HFFc6 (cell line): Measurements from ENCODE around the gene LEFTY2. TPM values are rescaled to one million over a fixed set of nuclear protein-coding genes. Genes with fewer than 3 reads are reported as not detected.

Source experiments
- DNase-seq: peaks from one replicate; pipeline ENCODE4 v3.0.0-alpha.2; 2018
- H3K27ac Mint-ChIP-seq: 2 replicates; pipeline ENCODE4 v1.8.0; 2020; ENCODE audit warnings: mild to moderate bottlenecking, mixed read lengths
- H3K27me3 Mint-ChIP-seq: 2 replicates; pipeline ENCODE4 v1.8.0; 2021; ENCODE audit warnings: mild to moderate bottlenecking, moderate library complexity, mixed read lengths; ENCODE audit not compliant: insufficient read depth
- H3K36me3 Mint-ChIP-seq: 2 replicates; pipeline ENCODE4 v1.8.0; 2021; ENCODE audit warnings: low read depth, mixed read lengths
- H3K4me1 Mint-ChIP-seq: 2 replicates; pipeline ENCODE4 v1.8.0; 2020; ENCODE audit warnings: low read depth, mixed read lengths
- H3K4me3 Mint-ChIP-seq: 2 replicates; pipeline ENCODE4 v1.8.0; 2020; ENCODE audit warnings: mild to moderate bottlenecking, moderate library complexity, mixed read lengths
- H3K9me3 Mint-ChIP-seq: 2 replicates; pipeline ENCODE4 v1.8.0; 2020; ENCODE audit warnings: mild to moderate bottlenecking, mixed read lengths
- long read RNA-seq: library from polyadenylated mRNA; unstranded; transcript quantifications from one replicate; pipeline ENCODE4 v2.0.0, GENCODE V29; 2019
- total RNA-seq, 6 experiments: library from RNA; stranded (reverse); fragmentation: NEBNext Ultra II Directional; extraction: Animal tissue kit (Norgen Biotek cat#: 25700); gene quantifications; 2 replicates in 1 of 6; 3 replicates in 5 of 6; pipeline ENCODE4 v1.2.3, GENCODE V29; 2021
- TF ChIP-seq, protein P1 (sequence below): fragments of 200-600 bp; sonication (generic); IDR thresholded peaks from 2 replicates; pipeline ENCODE4 v1.5.0; 2021; ENCODE audit warnings: antibody characterized with exemption, mild to moderate bottlenecking

The LEFTY2 gene, protein sequence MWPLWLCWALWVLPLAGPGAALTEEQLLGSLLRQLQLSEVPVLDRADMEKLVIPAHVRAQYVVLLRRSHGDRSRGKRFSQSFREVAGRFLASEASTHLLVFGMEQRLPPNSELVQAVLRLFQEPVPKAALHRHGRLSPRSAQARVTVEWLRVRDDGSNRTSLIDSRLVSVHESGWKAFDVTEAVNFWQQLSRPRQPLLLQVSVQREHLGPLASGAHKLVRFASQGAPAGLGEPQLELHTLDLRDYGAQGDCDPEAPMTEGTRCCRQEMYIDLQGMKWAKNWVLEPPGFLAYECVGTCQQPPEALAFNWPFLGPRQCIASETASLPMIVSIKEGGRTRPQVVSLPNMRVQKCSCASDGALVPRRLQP
- not detected for total RNA-seq
- long read RNA-seq = 0 reads

DNA sequence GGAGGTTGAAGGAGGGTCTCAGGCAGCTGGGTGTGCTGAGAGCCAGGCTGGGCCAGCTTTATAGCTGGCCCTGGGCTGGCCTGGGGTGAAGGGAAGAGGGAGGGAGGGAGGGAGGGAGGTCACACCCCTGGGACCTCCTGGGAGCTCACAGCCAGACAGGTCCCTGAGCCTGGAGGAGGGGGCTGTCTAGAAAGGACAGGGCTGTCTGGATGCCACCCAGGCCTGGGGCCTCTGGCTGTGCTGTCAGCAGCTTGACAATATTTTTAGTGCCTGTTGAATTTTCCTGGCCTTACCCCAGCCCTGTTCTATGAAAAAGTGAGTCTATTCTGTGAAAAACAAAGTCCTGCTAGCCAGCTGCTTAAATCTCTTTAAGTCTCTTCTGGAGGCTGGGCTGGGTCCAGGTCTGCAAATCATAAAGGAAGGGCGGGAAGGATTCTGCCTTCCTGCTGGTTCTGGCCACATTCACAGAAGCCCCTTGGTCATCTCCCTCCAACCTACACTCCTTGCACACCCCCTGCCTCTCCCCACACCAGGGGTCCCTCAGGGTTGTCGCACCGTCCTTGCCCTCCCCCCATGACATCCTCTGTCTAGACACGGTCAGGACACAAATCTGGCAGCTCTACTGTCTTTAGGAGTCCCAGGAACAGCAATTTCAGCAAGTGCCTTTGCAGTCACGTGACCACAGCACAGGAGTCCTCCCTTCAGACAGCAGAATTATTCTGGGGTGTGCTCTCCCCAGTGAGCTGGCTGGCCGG, at the start of gene LEFTY2:
LEFTY2 (minus strand) TSS at position 34 of the 755 bp plus-strand sequence. CDS start 80 bp downstream, outside the sequence.
- Mint-ChIP-seq H3K27ac (no peak within 1 kb of the TSS), H3K9me3 (no peaks in the 10 kb centered on the region), H3K36me3 (no peaks in the 10 kb centered on the region), H3K4me1 (no peaks in the 10 kb centered on the region; the same call in 1 of the 2 replicates), H3K27me3 (peaks cover 16% of the 10 kb centered on the region), H3K4me3 (no peak within 1 kb of the TSS)
- TF ChIP-seq, protein P1, sequence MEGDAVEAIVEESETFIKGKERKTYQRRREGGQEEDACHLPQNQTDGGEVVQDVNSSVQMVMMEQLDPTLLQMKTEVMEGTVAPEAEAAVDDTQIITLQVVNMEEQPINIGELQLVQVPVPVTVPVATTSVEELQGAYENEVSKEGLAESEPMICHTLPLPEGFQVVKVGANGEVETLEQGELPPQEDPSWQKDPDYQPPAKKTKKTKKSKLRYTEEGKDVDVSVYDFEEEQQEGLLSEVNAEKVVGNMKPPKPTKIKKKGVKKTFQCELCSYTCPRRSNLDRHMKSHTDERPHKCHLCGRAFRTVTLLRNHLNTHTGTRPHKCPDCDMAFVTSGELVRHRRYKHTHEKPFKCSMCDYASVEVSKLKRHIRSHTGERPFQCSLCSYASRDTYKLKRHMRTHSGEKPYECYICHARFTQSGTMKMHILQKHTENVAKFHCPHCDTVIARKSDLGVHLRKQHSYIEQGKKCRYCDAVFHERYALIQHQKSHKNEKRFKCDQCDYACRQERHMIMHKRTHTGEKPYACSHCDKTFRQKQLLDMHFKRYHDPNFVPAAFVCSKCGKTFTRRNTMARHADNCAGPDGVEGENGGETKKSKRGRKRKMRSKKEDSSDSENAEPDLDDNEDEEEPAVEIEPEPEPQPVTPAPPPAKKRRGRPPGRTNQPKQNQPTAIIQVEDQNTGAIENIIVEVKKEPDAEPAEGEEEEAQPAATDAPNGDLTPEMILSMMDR = no peak
- DNase-seq = no peak

DNA sequence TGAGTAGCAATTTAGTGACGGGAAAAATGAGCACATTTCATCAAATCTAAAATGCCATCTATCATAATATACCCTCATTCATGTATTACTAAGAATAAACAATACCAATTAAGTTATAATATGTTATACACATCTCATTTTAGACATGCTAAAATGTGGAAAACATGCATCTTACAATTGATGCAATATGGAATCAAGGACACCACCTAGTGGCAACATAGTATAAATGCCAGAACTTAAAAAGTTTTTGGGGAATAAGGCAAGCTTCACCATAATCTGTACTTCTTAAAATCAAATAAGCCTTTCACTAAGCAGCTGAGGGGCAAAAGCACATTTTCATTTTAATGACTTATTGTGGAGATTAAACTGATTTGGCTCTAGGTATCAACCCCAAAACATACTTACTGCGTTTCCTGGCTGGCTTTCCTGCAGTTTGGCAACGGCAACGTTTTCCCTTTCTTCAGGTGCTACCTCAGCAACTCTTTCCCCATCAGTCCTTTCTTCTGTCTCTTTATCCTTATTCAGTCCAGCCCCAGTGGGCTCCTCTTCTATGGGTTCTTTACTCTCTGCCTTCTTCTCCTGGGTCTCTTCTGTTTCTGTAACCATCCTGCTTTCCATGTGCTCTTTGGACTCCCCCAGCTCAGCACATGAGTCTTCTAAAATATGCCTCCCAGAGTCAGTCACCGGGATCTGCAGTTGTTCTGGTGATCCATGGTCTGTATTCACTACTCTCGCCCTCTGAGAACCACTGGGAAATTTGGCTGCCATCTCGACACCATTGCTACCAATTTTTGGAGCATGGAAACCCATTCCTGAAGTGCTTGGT, 46.7 kb upstream of the LEFTY2 start:
- no peak overlapping the region for H3K27ac Mint-ChIP-seq
- TF ChIP-seq, protein P1 = peak; percentile 90
- DNase-seq = peak; percentile 45
- H3K4me3 Mint-ChIP-seq = no peak overlapping the region
- H3K4me1 Mint-ChIP-seq = no peaks in the 10 kb centered on the region
- no peaks in the 10 kb centered on the region for H3K9me3 Mint-ChIP-seq
- no peaks in the 10 kb centered on the region for H3K27me3 Mint-ChIP-seq
- H3K36me3 Mint-ChIP-seq = peaks cover 30% of the 10 kb centered on the region

DNA sequence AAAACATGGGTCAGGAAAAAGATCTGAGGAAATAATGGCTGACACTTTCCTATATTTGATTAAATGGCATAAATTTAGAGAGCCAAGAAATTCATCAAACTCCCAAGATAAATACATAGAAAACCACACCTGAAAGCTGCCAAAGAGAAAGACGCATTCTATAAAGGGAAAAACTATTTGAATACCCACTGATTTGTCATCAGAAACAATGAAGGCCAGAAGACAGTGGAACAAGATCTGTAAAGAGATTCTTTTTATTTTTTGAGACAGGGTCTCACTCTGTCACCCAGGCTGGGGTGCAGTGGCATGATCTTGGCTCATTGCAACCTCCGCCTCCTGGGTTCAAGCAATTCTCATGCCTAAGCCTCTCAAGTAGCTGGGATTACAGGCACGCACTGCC, 40.7 kb upstream of the LEFTY2 start:
- H3K4me3 Mint-ChIP-seq = no peak overlapping the region
- H3K27ac Mint-ChIP-seq = no peak overlapping the region
- DNase-seq = no peak
- no peaks in the 10 kb centered on the region for H3K4me1 Mint-ChIP-seq
- H3K36me3 Mint-ChIP-seq = peaks cover 41% of the 10 kb centered on the region
- H3K27me3 Mint-ChIP-seq = no peaks in the 10 kb centered on the region
- peaks cover 8% of the 10 kb centered on the region for H3K9me3 Mint-ChIP-seq
- TF ChIP-seq, protein P1 = no peak

DNA sequence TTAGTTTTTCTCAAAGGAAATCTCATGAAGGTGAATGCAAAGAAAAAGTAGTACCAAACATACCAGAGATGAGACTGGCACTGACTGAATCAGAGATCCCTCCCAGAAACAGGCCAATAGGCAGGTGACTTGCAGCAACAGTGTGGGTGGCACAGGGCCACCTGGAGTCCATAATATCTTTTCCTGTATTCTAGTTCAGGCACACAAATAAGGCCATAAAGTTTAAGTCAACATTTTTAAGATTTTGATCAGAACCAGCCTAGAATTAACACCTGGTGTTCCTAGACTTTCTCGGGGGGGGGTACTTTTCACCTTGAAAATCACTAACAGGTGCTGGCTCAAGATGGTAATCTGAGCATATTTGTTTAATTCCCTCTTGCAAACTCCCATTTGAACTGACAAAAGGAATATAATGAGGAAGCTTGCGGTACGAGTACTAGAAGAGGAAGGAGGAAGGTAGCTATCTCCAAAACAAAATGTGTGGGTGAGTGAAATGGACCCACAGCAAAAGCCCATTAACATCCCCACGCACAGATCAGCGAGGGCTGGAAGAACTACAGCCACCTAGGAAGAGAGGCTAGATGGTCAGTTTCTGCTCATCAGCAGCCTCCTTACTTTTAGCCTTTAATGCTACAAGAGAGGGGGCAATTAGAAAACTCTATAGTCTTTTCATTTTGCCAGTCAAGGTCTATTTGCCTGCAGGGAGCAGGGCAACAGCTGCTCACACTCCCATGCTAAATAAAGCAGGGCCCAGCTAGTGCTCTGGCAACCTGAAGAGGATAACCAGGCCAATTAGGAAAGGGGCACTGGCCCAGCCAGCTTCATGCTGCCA, 39.2 kb upstream of the LEFTY2 start:
- H3K36me3 Mint-ChIP-seq = peaks cover 34% of the 10 kb centered on the region
- no peak for DNase-seq

More for the DNA sequence above, 39.2 kb upstream of the LEFTY2 start:
- H3K9me3 Mint-ChIP-seq = peaks cover 8% of the 10 kb centered on the region
- peaks cover 4% of the 10 kb centered on the region; the same call in 1 of the 2 replicates for H3K4me1 Mint-ChIP-seq
- H3K4me3 Mint-ChIP-seq = no peak overlapping the region
- TF ChIP-seq, protein P1 = no peak
- H3K27ac Mint-ChIP-seq = peak overlapping the region; percentile 34; the same call in 1 of the 2 replicates
- H3K27me3 Mint-ChIP-seq = no peaks in the 10 kb centered on the region
